Lower lobe of right lung (tissue), 2 donors: ENCODE measurements around the gene UBAC2. TPM values are rescaled to one million over a fixed set of nuclear protein-coding genes. Genes with fewer than 3 reads are reported as not detected.

ENCODE experiments used
- ATAC-seq, 2 donors: fragments of 200-7000 bp; cut with Tn5 transposase; one replicate each; pipeline ENCODE4 v1.9.1; 2020 to 2022; ENCODE audit warnings: mild to moderate bottlenecking in 2 of 2, moderate library complexity in 2 of 2
- DNase-seq: peaks from one replicate; pipeline ENCODE4 v3.0.0-alpha.2; 2020
- H3K27ac ChIP-seq: fragments of 200-600 bp; one replicate; pipeline ENCODE4 v1.8.0; 2022
- H3K27me3 ChIP-seq: fragments of 200-600 bp; one replicate; pipeline ENCODE4 v1.8.0; 2022; ENCODE audit warnings: low read depth
- H3K36me3 ChIP-seq: fragments of 200-600 bp; one replicate; pipeline ENCODE4 v1.8.0; 2022; ENCODE audit warnings: mild to moderate bottlenecking
- H3K4me1 ChIP-seq: fragments of 200-600 bp; one replicate; pipeline ENCODE4 v1.8.0; 2022
- H3K4me3 ChIP-seq: fragments of 200-600 bp; one replicate; pipeline ENCODE4 v1.8.0; 2022; ENCODE audit warnings: mild to moderate bottlenecking
- H3K9me3 ChIP-seq: fragments of 200-600 bp; one replicate; pipeline ENCODE4 v1.8.0; 2022
- CTCF ChIP-seq: fragments of 200-600 bp; IDR thresholded peaks from one replicate; pipeline ENCODE4 v1.8.0; 2022; ENCODE audit warnings: antibody characterized with exemption, mild to moderate bottlenecking
- intact Hi-C: fragments of 100-400 bp; cut with DNase I; formaldehyde crosslinking; loops from one replicate; pipeline ENCODE4 v1.11.0; 2022
- total RNA-seq: library from RNA; stranded (reverse); fragmentation: NEBNext Ultra II Directional; extraction: Animal tissue kit (Norgen Biotek cat#: 25700); gene quantifications from one replicate; pipeline ENCODE4 v1.2.1, GENCODE V29; 2021
- donor health status: DM: no; HTN: yes; CAD: no; lungs with severe emphysema.

Gene UBAC2
- total RNA-seq, 1 donor from 2014 or later: 44.5 TPM

- no peak for DNase-seq
- no peak overlapping the region for H3K27ac ChIP-seq
- ATAC-seq: no peak
- no peaks in the 10 kb centered on the region for H3K4me1 ChIP-seq
- intact Hi-C loops: no loop called here
- TF ChIP-seq CTCF: no peak
- H3K9me3 ChIP-seq: no peaks in the 10 kb centered on the region
- peaks cover 36% of the 10 kb centered on the region for H3K27me3 ChIP-seq
- no peak overlapping the region for H3K4me3 ChIP-seq
- no peaks in the 10 kb centered on the region for H3K36me3 ChIP-seq
Measured at GRCh38 chr13:99157046-99157445, 43.6 kb upstream of the UBAC2 start.

- H3K9me3 ChIP-seq: no peaks in the 10 kb centered on the region
- ATAC-seq: no peak
- no peak overlapping the region for H3K4me3 ChIP-seq
- no peak for DNase-seq
- no peak overlapping the region for H3K27ac ChIP-seq
- peaks cover 30% of the 10 kb centered on the region for H3K27me3 ChIP-seq
- intact Hi-C loops: no loop called here
- H3K36me3 ChIP-seq: no peaks in the 10 kb centered on the region
- TF ChIP-seq CTCF: no peak
- H3K4me1 ChIP-seq: no peaks in the 10 kb centered on the region
Measured at GRCh38 chr13:99158846-99159245, 41.8 kb upstream of the UBAC2 start.

- no peak for TF ChIP-seq CTCF
- peaks cover 30% of the 10 kb centered on the region for H3K27me3 ChIP-seq
- intact Hi-C loops: no loop called here
Measured at GRCh38 chr13:99159331-99160061, 41.2 kb upstream of the UBAC2 start.

GRCh38 chr13:99160415-99160814 is 40.2 kb upstream of the UBAC2 start:
- intact Hi-C loops: no loop called here
- no peak overlapping the region for H3K27ac ChIP-seq
- H3K36me3 ChIP-seq: no peaks in the 10 kb centered on the region
- H3K27me3 ChIP-seq: peaks cover 30% of the 10 kb centered on the region
- no peaks in the 10 kb centered on the region for H3K4me1 ChIP-seq
- no peak for TF ChIP-seq CTCF
- DNase-seq (no peak), ATAC-seq (no peak)
- no peaks in the 10 kb centered on the region for H3K9me3 ChIP-seq
- no peak overlapping the region for H3K4me3 ChIP-seq

More at GRCh38 chr13:99159331-99160061, 41.2 kb upstream of the UBAC2 start:
- Histone ChIP-seq H3K27ac (no peak overlapping the region), H3K4me1 (no peaks in the 10 kb centered on the region), H3K36me3 (no peaks in the 10 kb centered on the region), H3K4me3 (no peak overlapping the region), H3K9me3 (no peaks in the 10 kb centered on the region)
- DNase-seq (no peak), ATAC-seq (no peak)

DNA sequence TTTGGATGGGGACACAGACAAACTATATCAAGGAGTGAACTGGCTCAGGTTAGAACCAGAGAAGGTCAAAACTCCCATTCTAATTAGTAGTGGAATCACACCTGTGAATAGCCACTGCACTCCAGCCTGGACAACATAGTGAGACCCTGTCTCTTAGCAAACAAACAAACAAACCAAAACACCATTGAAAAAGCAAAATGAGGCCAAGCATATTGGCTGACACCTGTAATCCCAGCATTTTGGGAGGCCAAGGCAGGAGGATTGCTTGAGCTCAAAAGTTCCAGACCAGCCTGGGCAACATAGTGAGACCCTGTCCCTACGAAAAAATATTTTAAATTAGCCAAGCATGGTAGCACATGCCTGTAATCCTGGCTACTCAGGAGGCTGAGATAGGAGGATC is 39.1 kb upstream of the UBAC2 start:
- TF ChIP-seq CTCF: no peak
- H3K27me3 ChIP-seq: peaks cover 27% of the 10 kb centered on the region
- intact Hi-C loops: no loop called here

More for the DNA sequence above, 39.1 kb upstream of the UBAC2 start:
- Histone ChIP-seq H3K4me1 (no peaks in the 10 kb centered on the region), H3K9me3 (no peaks in the 10 kb centered on the region), H3K27ac (no peak overlapping the region), H3K4me3 (no peak overlapping the region), H3K36me3 (no peaks in the 10 kb centered on the region)
- no peak for DNase-seq
- ATAC-seq: no peak
